Keratinocyte (primary cell): ENCODE results near the gene TMCO4. TPM values are rescaled to one million over a fixed set of nuclear protein-coding genes. Genes with fewer than 3 reads are reported as not detected.
A peak's percentile ranks its signal among the peaks of the same experiment; 100 is the strongest.

Experiments used
- DNase-seq: peaks from one replicate; pipeline ENCODE4 v3.0.0-alpha.2; 2011; ENCODE audit warnings: low read depth, missing footprints, low spot score
- FAIRE-seq: peaks from 2 replicates; lab custom pipeline; 2011; peaks lifted over from hg19 to GRCh38; lab: Jason Lieb, UNC
- H2AFZ ChIP-seq: 2 replicates; pipeline ENCODE4 v1.6.0; 2012; ENCODE audit warnings: low read length, control low read depth, inconsistent platforms; ENCODE audit not compliant: control insufficient read depth
- H3K27ac ChIP-seq: 2 replicates; pipeline ENCODE4 v1.5.1; 2011; ENCODE audit warnings: low read length; ENCODE audit not compliant: control insufficient read depth, insufficient read depth
- H3K27me3 ChIP-seq: 3 replicates; pipeline ENCODE4 v1.6.0; 2011; ENCODE audit warnings: low read length; ENCODE audit not compliant: control insufficient read depth, insufficient read depth; ENCODE audit errors: extremely low read depth
- H3K36me3 ChIP-seq, 2 experiments: 2 replicates in 1 of 2; 3 replicates in 1 of 2; pipeline ENCODE4 v1.5.1; 2011; ENCODE audit warnings: low read length in 2 of 2, mild to moderate bottlenecking in 1 of 2; ENCODE audit not compliant: control insufficient read depth in 2 of 2, insufficient read depth in 2 of 2; ENCODE audit errors: extremely low read depth in 1 of 2
- H3K4me1 ChIP-seq: 3 replicates; pipeline ENCODE4 v1.5.1; 2011; ENCODE audit warnings: low read length; ENCODE audit not compliant: control insufficient read depth, insufficient read depth; ENCODE audit errors: extremely low read depth
- H3K4me2 ChIP-seq: 3 replicates; pipeline ENCODE4 v1.6.0; 2011; ENCODE audit warnings: low read depth, low read length; ENCODE audit not compliant: control insufficient read depth, insufficient read depth; ENCODE audit errors: extremely low read depth
- H3K4me3 ChIP-seq, 3 experiments: fragments of 200-600 bp in 1 of 3; sonication (generic) in 1 of 3; 2 replicates in 2 of 3; 3 replicates in 1 of 3; pipeline ENCODE4 v1.5.1; 2011 to 2016; ENCODE audit warnings: low read length in 3 of 3, mild to moderate bottlenecking in 3 of 3, control low read depth in 2 of 3, inconsistent platforms in 1 of 3, low read depth in 1 of 3, mixed read lengths in 1 of 3, mixed run types in 1 of 3, moderate library complexity in 1 of 3; ENCODE audit not compliant: control insufficient read depth in 2 of 3, insufficient read depth in 2 of 3; ENCODE audit errors: extremely low read depth in 1 of 3
- H3K79me2 ChIP-seq: 2 replicates; pipeline ENCODE4 v1.6.0; 2012; ENCODE audit warnings: low read length; ENCODE audit not compliant: control insufficient read depth, insufficient read depth
- H3K9ac ChIP-seq: 3 replicates; pipeline ENCODE4 v1.6.0; 2011; ENCODE audit warnings: low read length; ENCODE audit not compliant: control insufficient read depth, insufficient read depth; ENCODE audit errors: extremely low read depth
- H3K9me1 ChIP-seq: 3 replicates; pipeline ENCODE4 v1.6.0; 2011; ENCODE audit warnings: low read length; ENCODE audit not compliant: control insufficient read depth, insufficient read depth; ENCODE audit errors: extremely low read depth
- H3K9me3 ChIP-seq: 2 replicates; pipeline ENCODE4 v1.5.1; 2012; ENCODE audit warnings: low read depth, low read length; ENCODE audit not compliant: control insufficient read depth
- H4K20me1 ChIP-seq: 3 replicates; pipeline ENCODE4 v1.6.0; 2011; ENCODE audit warnings: low read length; ENCODE audit not compliant: control insufficient read depth, insufficient read depth; ENCODE audit errors: extremely low read depth
- EZH2 ChIP-seq: IDR thresholded peaks from one replicate; pipeline ENCODE4 v1.6.1; 2012; ENCODE audit warnings: inconsistent platforms, mild to moderate bottlenecking, low read length, moderate library complexity
- dilution Hi-C: fragments of 300-500 bp; cut with MboI; formaldehyde crosslinking; loops from one replicate; pipeline ENCODE4 v1.7.0; 2020; ENCODE audit warnings: low sequenced_read_pairs; ENCODE audit not compliant: extremely low pct_ligation_motif_present
- polyA plus RNA-seq, 5 experiments: library from polyadenylated mRNA; depleted of rRNA in 3 of 5; stranded (reverse) in 3 of 5; stranded (forward) in 1 of 5; unstranded in 1 of 5; fragments of >200 nt; gene quantifications; 1 replicate in 1 of 5; 2 replicates in 3 of 5; 3 replicates in 1 of 5; pipeline versions ENCODE4 v1.2.1 to v1.2.3, GENCODE V29; 2011 to 2012; ENCODE audit warnings: missing spikeins in 2 of 5, low read depth in 1 of 5, low replicate concordance in 1 of 5
- TF ChIP-seq, protein P1 (sequence below), 3 experiments: IDR thresholded peaks in 1 of 3; conservative IDR thresholded peaks in 1 of 3; optimal IDR thresholded peaks in 1 of 3; 2 replicates in 2 of 3; 3 replicates in 1 of 3; pipeline versions ENCODE3 to v1.5.1; 2011; ENCODE audit warnings: low read length in 3 of 3, mild to moderate bottlenecking in 3 of 3, moderate library complexity in 2 of 3, control low read depth in 1 of 3, inconsistent platforms in 1 of 3; ENCODE audit not compliant: insufficient read depth in 2 of 3; ENCODE audit errors: extremely low read depth in 1 of 3

The TMCO4 gene
- polyA plus RNA-seq, 1 donor (not counting 4 experiments of a cell fraction or from before 2014, with no cell fraction given) = 1.2 TPM

GRCh38 chr1:19762175-19762779 is 37.4 kb downstream of the TMCO4 start:
- DNase-seq (no peak), FAIRE-seq (peak; percentile 44)
- no peaks in the 10 kb centered on the region for H3K79me2 ChIP-seq
- H3K36me3 ChIP-seq = no peaks in the 10 kb centered on the region
- H4K20me1 ChIP-seq = no peaks in the 10 kb centered on the region
- dilution Hi-C loops = no loop called here
- no peak overlapping the region for H2AFZ ChIP-seq
- TF ChIP-seq, protein P1, sequence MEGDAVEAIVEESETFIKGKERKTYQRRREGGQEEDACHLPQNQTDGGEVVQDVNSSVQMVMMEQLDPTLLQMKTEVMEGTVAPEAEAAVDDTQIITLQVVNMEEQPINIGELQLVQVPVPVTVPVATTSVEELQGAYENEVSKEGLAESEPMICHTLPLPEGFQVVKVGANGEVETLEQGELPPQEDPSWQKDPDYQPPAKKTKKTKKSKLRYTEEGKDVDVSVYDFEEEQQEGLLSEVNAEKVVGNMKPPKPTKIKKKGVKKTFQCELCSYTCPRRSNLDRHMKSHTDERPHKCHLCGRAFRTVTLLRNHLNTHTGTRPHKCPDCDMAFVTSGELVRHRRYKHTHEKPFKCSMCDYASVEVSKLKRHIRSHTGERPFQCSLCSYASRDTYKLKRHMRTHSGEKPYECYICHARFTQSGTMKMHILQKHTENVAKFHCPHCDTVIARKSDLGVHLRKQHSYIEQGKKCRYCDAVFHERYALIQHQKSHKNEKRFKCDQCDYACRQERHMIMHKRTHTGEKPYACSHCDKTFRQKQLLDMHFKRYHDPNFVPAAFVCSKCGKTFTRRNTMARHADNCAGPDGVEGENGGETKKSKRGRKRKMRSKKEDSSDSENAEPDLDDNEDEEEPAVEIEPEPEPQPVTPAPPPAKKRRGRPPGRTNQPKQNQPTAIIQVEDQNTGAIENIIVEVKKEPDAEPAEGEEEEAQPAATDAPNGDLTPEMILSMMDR (optimal IDR thresholded peaks at IDR 0.05 in 1 of 3, IDR thresholded peaks at IDR 0.05 in 1 of 3, conservative IDR thresholded peaks at IDR 0.05 in 1 of 3; ENCODE audit: extremely low read depth in 1 of 3, insufficient read depth in 2 of 3, low read length in 3 of 3) = peak; percentile 81 to 91 (median 90)
- TF ChIP-seq EZH2 = no peak
- H3K27ac ChIP-seq = no peak overlapping the region
- no peak overlapping the region for H3K9ac ChIP-seq
- H3K9me3 ChIP-seq = no peaks in the 10 kb centered on the region
- H3K4me3 ChIP-seq = no peak overlapping the region
- H3K4me2 ChIP-seq = no peak overlapping the region
- H3K4me1 ChIP-seq = peaks cover 25% of the 10 kb centered on the region
- no peaks in the 10 kb centered on the region for H3K9me1 ChIP-seq
- no peaks in the 10 kb centered on the region for H3K27me3 ChIP-seq

DNA sequence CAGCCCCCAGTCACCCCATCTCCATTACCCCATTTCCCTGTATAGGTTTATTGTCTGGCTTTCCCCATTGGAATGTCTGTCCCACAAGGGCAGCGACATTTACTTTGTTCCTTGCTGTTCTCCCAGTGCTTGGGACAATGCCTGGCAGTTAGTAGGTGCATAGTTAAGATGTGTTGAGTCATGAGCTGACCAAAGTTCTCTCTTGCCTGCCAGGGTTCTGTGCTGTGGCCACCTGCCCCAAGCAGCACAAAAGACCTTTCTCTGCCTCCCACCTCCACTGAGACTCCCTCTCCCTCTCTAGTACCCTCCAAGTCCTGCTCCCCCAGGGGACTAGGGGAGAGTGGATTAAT is 40.0 kb downstream of the TMCO4 start:
- no peak for DNase-seq
- H3K4me3 ChIP-seq = no peak overlapping the region

More for the DNA sequence above, 40.0 kb downstream of the TMCO4 start:
- no peak for TF ChIP-seq EZH2
- TF ChIP-seq, protein P1 (optimal IDR thresholded peaks at IDR 0.05 in 1 of 3, IDR thresholded peaks at IDR 0.05 in 1 of 3, conservative IDR thresholded peaks at IDR 0.05 in 1 of 3; ENCODE audit: extremely low read depth in 1 of 3, insufficient read depth in 2 of 3, low read length in 3 of 3) = no peak
- Histone ChIP-seq H3K27me3 (no peaks in the 10 kb centered on the region), H3K27ac (no peak overlapping the region), H3K9me3 (no peaks in the 10 kb centered on the region), H3K79me2 (no peaks in the 10 kb centered on the region), H2AFZ (no peak overlapping the region), H3K36me3 (no peaks in the 10 kb centered on the region), H3K4me2 (no peak overlapping the region), H4K20me1 (no peaks in the 10 kb centered on the region), H3K9ac (no peak overlapping the region), H3K9me1 (no peaks in the 10 kb centered on the region), H3K4me1 (peaks cover 12% of the 10 kb centered on the region)
- dilution Hi-C loops = no loop called here
- no peak for FAIRE-seq
